Hematopoietic multipotent progenitor cell treated with erythropoietin and hydrocortisone succinate and interleukin-3 and kit ligand, for 8 days (in vitro differentiated cells): ENCODE results near the gene NCAPH2.
"Not testable (repeated sequence)": the region's sequence is repeated elsewhere in the genome, so short reads cannot be mapped to it uniquely, and the experiment has no call there.

Experiments
- DNase-seq: peaks from one replicate; pipeline ENCODE4 v3.0.0-alpha.2; 2015

NCAPH2 gene

DNA sequence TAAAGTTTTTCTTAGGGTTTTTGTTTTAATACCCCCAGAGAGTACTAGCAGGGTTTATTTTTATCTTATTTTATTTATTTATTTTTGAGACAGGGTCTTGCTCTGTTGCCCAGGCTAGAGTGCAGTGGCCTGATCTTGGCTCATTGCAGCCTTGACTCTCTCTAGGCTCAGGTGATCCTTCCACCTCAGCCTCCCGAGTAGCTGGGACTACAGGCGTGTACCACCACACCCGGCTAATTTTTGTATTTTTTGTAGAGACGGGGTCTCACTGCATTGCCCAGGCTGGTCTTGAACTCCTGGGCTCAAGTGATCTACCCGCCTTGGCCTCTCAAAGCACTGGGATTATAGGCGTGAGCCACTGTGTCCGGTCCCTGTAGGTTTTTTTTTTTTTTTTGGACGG lies 12.2 kb downstream of the NCAPH2 start:
- not testable (repeated sequence) for DNase-seq

DNA sequence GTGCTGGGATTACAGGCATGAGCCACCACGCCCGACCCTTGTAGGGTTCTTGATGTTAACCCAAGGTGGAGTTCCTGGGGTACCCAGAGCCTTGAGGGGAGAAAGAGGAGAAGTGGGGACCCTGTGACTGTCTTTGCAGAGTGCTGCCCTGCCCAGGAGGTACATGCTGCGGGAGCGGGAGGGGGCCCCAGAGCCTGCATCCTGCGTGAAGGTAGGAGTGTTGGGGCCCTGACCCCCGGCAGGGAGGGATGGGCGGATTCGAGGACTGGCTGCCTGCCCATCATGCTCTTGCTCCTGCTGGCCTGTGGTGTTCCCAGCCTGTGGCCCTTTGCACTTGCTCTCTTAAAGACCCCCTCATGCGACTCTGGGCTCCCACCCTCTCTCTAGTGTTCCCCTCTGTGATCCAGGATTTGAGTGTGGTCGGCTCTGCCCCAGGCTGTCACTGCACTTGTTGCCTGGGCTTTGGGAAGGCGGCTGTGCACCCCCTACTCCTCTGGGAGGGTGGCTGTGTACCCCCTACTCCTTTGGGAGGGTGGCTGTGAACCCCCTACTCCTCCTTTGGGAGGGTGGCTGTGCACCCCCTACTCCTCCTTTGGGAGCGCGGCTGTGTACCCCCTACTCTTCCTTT lies 12.9 kb downstream of the NCAPH2 start:
- DNase-seq, result no peak

DNA sequence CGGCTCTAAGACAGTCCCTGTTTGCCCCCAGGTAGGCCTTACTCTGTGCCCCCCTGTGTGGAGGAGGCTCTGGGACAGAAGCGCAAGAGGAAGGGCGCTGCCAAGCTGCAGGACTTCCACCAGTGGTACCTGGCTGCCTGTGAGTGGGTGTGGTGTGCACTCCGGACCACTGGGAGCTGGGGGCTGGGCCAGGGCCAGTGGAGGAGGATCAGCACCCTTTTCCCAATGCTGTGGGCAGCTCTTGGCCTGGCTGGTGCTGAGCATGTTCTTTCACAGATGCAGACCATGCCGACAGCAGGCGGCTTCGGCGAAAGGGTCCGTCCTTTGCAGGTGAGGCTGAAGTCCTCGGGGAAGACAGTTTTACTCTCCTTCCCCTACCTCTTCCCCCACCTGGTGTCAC lies 13.7 kb downstream of the NCAPH2 start:
- DNase-seq, result no peak

DNA sequence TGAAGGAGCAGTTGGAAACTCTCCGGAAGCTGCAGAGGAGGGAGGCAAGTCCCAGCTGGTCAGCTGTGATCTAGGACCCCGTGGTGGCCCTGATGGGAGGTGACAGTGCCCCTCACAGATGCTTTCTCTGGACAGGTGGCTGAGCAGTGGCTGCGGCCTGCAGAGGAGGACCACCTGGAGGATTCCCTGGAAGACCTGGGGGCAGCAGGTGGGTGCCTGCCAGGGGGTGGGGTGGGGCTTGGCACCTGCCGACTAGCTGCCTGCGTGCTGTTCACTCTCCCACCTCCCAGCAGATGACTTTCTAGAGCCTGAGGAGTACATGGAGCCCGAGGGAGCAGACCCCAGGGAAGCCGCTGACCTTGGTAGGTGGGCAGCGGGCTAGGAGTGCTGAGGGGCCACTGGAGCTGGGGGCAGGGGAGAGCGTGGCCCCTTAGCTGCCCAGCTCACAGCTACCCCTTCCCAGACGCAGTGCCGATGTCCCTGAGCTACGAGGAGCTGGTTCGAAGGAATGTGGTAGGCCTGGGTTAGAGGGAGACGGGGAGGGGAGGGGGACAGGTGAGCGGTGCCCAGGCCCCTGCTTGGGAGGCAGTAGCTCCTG lies 14.3 kb downstream of the NCAPH2 start:
- DNase-seq, result no peak

DNA sequence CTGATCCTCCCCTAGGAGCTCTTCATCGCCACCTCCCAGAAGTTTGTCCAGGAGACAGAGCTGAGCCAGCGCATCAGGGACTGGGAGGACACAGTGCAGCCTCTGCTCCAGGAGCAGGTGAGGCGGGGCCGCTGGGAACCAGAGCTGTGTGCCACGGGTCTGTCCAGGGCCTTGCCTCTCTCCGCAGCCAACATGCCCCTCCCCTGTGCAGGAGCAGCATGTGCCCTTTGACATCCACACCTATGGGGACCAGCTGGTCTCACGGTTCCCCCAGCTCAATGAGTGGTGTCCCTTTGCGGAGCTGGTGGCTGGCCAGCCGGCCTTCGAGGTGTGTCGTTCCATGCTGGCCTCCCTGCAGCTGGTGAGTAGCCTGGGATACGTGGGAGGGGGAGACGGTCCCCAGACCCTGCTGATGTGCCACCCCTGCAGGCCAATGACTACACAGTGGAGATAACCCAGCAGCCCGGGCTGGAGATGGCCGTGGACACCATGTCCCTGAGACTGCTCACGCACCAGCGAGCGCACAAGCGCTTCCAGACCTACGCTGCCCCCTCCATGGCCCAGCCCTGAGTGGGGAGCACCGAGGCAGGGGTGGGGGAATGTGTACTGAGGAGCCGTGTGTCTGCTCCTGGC lies 14.9 kb downstream of the NCAPH2 start:
- no peak for DNase-seq

DNA sequence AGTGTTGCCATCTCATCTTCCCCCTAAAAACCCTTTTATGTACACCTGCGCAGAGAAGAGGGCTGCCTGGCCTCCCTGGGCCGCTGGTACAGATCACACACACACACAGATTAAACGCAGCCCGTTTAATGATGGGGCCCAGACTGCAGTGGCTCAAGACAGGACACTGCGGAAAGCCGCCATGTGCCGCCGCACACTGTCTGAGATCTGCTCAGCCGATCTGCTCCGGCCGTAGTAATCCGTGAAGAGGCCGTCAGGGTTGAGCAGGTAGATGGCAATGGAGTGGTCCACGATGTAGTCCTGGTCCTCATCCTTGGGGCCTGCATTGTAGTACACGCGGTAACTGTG lies 15.4 kb downstream of the NCAPH2 start:
- DNase-seq, result no peak

DNA sequence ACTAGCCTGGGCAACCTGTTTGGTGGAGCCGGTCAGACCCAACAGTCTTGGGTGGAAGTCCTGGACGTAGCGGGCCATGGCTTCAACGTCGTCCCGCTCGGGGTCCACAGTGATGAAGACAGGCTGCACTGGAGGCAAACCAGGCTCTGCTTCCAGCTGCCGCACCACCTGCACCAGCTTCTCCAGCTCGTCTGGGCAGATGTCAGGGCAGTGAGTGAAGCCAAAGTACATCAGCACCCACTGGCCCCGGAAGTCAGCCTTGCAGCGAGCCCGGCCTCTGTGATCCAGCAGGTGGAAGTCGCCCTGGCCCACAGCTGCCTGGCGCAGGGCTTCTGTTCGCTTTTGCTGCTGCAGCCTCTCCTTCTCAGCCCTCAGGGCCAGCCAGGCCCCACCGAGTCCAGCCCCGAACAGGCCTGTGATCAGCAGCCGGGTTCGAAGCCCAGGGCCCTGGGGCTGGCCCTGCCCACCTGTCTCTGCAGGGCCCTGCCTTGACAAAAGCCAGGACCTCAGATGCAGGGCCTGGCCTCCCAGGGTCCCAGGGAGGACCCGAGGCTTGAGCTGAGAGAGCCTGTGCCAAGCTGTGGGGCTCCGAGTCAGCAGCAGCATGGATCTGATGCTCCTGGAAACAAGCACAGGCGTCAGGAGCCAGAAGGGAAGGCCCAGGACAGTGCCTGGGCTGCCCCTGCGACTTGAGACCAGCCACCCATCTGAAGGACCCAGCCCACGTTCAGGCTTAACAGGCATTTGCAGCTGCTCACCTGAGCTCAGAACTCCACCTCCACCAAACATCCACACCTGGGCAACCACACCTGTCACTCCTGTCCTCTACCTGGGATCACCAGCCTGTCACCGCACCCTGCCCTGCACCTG lies 16.0 kb downstream of the NCAPH2 start:
- DNase-seq, result no peak

DNA sequence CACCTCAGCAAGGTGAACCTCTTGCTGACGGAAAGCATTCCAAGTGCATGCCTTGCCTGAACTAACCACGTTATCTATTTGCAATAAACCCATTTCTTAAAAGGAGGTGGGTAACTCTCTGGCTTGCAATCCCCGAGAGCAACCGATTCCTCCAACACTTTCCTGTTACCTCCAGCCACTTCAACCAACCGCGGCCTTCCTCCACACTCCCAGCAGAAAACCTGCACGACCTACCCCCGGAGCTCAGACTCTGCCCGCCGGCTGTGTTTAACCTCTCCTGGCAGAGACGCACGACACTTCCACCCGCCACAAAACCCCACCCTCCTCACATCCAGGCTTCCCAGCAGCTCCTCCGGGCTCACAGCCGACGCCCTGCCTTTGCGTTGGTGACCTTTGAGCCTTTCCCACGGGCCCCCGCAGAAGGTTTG lies 16.7 kb downstream of the NCAPH2 start:
- DNase-seq, result no peak

DNA sequence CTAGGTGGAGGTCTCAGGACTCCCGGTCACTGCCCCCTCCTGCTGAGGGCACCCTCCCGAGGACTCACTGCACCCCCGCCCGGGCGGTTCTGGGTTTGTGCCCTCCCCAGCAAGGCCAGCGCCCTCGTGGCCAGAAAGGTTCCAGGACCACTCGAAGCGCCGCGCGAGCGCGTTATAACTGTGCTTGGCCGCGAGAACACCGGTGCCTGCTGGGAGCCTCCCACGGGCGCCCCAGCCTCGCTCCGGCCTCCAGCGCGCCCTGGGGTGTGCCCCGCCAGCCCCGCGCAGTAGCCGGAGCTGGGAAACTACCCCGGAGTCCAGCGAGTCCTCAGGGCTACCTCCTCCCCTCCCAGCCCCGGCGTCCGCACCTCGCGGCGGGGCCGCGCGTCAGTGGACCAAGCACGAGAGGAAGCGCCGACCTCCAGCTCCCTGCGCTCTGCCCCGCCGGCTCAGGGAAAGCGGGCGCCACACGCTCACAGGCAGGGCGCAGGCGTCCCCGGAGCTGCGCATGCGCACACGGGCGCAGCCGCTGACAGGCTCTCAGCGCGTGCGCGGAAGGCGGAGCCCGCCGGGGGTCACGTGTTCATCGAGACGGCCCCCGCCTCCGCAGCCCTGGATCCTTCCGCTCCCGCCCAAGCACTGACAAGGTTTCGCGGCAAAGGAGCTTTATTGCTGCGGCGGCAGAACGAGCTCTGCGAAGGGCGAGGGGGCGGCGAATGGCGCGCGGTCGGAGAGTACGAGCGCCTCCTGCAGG lies 17.3 kb downstream of the NCAPH2 start, which contains the start of gene SCO2:
Gene SCO2 (minus strand): TSS at position 495 of the 754 bp plus-strand sequence. CDS start 1,187 bp downstream, outside the sequence.
- peak; percentile 96 for DNase-seq

DNA sequence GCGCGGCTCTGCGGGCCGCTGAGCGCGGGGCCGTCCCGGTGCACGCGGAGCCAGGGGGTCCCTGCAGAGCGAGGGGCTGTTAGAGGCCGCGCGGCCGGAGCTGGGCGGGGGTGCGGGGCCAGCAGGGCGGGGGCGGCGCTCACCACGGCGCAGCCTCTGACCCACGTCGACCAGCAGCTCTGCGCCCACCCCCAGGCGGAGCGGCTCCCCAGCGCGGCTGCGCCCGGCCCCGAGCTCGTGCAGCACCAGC lies 17.8 kb downstream of the NCAPH2 start:
- no peak for DNase-seq

DNA sequence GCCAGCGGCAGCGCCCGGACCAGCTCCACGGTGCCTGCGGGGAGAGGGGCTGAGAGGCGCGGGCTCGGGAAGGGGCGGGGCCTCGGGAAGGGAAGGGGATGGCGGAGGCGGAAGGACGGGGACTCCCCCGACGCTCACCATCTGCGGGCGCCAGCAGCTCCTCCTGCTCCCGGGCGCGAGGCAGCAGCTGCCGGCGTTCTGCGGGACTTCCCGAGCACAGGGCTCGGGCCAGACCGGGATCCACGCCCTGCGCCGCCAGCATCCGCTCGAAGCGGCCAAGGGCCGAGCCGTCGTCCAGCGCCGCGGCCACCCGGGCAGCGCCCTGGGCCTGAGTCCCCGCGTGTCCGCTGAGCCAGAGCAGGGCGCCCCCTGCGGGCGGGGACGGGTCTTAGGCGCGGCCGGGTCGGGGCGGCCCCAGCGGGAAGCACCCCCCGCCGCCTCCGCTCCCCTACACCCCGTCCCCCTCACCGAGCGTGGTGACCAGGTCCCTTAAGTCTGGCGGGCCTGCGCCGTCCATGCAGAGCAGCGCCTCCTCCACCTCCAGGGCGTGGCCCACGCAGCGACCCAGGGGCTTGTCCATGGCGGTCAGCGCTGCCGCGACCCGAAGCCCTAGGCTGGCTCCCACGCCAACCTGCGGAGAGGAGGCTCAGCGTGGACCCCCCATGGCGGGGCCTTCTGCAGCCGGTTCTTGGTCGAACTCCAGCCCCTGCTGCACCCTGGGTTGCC lies 18.2 kb downstream of the NCAPH2 start:
- DNase-seq, result peak; percentile 77

DNA sequence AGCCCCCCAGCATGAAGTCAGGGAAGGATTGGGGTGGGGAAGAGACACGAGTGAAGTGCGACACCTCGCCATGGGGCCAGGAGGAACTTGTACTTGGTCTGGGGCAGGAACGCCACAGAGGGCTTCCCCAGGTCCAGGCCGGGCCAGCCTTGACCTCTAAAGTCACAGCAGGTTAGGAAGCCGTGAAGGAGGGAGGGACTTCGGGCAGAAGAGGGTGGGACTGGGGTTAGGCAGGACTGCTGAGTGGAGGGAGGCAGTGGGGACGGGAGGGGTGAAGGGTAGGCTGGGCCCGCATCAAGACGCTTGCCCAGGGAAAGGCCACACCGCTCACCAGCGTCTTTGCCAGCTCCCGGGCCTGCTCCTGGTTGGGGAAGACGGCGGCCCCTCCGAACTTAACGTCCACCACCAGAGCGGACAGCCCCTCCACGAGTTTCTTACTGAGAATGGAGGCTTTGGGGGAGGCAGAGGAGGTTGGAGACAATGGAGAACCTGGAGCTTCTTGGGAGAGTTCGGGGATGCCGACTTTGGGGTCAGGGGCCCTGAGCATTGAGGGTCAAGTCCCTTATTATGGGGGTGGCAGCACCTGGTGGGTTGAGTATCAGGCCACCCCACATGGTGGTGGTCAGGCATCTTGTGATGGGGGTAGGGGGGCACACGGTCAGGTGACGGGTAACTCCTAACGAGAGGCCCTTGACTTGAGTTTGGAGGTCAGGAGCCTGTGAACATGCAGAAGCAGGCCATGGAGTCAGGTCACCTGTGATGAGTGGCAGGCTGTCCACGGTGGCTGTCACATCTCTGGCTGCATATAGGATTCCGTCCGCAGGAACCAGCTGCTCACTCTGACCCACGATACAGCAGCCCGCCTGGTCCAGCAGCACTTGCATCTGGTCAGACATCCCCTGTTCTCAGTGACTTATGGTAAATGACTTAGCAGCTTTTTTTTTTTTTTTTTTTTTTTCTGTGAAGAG lies 19.1 kb downstream of the NCAPH2 start:
- peak; percentile 75 for DNase-seq

DNA sequence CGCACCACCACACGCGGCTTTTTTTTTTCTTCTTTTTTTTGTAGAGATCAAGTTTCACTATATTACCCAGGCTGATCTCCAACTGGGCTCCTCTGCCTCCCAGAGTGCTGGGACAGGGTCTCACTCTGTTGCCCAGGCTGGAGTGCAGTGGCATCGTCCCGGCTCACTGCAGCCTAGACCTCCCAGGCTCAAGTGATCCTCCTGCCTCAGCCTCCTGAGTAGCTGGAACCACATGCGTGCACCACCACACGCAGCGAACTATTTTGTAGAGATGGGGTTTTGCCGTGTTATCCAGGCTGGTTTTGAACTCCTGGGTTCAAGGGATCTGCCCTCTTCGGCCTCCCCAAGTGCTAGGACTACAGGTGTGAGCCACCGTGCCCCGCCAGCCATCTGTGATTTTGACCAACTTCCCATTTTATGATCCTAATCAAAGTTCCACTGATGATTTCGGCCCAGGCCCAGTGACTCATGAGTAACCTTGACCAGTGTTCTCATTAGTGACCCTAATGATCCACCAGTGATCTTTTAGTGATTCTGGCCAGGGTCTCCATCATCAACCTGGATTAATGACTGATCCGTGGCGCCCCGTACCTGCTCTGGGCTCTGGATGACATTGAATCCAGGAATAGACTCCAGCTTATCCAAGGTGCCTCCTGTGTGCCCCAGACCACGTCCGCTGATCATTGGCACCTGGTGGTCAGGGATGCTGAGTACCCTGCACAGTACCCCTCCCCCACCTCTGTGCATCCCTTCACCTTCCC lies 20.1 kb downstream of the NCAPH2 start:
- no peak for DNase-seq

DNA sequence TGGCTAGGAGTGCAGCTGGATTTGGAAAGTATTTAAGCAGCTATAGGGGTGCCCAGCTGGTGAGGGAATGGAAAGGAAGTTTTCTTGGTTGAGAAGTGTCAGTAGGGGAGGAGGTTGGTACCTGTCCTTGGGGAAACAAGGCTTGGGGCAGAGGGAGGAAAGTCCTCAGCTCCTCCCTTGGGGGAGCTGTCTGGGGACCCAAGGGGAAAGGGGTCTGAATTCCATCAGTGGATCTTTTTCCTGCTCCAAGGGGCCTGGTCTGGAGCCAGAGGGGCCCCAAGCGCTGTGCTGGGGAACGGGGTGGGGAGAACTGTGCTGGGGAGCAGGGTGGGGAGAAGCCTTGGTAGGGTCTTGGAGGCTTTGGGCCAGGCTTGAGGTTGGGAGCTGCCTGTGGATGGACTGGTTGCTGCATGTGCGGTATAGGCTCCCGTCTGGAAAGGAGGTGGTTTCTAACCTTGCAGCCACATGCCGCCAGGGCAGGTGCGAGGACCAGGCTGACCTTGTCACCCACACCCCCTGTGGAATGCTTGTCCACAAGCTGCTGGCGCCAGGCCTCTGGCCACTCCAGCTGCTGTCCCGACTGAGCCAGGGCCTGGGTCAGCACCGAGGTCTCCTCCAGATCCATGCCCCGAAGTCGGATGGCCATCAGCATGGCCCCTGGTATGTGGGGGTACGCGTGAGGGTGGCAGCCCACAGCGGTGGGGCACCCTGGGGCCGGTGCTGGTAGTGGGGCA lies 20.8 kb downstream of the NCAPH2 start:
- no peak for DNase-seq

DNA sequence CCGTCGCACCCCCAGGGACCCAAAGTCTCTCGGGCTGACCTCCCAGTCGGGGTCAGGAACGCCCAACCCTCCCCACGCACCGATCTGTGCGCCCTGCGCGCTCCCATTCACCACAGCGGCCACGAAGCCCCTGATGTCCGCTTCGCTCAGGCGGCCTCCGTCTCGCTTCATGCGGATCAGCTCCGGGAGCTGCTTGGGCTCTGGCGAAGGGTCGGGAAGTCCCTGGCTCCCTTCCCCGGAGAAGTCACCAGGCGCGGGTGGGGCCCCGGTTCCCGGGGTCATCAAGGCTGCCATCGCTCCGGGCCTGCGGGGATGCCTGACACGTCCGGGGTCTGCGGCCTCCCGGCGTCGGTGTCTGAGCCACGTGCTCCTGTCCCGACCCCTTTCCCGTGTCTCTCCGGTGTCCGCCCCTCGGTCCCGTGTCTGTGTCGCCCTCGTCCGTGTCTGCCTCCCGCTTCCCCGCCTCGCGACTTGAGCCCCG lies 21.4 kb downstream of the NCAPH2 start:
- DNase-seq, result no peak

DNA sequence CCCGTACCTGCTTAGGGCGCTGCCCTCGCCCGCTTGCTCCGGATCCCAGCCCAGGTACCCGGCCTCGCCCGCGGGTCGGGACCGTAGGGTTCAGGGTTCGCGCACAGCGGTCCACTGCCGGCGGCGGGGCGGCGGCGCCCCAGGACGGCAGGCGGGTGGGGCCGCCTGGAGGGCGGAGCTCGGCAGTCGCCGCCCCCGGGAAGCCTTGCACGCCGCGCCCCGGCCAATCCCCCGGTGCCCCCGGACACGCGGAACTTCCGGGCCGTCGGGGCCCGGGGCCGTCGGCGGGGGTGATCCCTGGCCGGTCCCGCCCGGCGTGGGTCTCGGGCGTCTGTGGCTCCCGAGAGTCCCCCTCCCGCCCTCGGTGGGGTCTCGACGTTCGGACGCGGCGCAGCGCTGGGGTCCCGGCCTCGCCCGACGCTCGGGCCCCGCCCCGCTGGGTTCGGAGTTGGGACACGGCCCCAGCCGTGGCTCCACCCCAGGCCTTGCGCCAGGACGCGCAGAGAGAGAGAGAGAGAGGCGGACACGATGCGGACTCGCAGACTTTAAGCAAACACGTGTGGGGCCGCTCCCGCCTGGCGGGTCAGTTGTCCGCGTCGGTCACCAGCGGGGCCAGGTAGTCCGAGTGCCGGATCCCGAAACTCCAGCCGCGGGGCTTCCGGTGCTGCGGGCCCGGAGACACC lies 22.0 kb downstream of the NCAPH2 start, which contains the start of gene TYMP:
Gene TYMP (minus strand): TSS at position 116 of the 683 bp plus-strand sequence. CDS start 303 bp downstream, outside the sequence.
- peak; percentile 81 for DNase-seq

DNA sequence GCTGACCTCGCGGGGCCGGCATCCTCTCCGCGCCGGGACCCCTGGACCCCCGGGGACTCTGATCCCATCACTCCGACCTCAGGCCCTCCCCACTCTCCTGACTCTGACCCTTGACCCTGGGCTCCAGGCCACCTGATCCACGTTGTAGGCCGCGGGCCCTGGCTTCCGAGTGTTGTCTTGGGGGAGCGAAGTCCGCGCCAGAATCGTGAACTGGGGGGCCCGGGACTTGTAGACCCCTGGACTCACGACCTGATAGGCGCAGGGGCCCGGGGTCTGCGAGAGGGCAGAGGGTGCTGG lies 22.5 kb downstream of the NCAPH2 start:
- DNase-seq, result peak; percentile 44

DNA sequence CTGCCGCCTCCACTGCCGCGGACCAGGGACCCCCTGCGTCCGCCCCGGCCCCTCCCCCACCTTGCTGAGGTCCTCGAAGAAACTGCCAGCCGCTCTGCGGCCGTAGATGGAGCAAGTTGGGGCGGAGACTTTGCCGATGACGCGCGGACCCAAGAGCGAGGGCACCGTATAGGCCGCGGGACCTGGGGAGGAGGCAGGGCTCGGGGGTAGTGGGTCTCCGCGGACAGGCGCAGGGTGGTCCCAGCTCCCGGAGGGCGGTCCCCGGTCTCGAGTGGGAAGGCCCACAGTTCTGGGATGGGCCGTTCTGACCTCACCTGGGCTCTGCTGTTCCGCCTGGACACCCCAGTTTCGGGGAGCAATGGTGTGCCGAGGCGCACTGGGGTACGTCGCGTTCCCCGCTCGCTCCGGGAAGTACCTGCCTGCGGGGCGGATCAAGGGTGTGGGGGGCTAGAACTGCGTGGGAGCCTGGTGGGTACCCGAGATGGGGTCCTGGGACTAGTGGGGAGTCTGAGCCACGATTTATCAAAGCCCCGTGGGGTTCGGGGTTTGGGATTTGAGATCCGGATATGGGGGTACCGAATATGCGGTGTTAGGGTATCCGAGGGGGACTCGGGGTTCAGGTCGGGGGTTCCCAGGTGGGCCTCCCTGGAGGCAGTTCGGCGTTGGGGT lies 23.0 kb downstream of the NCAPH2 start:
- peak; percentile 85 for DNase-seq
